Glutamatergic neuron (in vitro differentiated cells): Measurements from ENCODE around the gene MYF6. TPM values are rescaled to one million over a fixed set of nuclear protein-coding genes. Genes with fewer than 3 reads are reported as not detected.

Experiments used
- DNase-seq: peaks from one replicate; pipeline ENCODE4 v3.0.0; 2022
- H3K27ac Mint-ChIP-seq: one replicate; pipeline ENCODE4 v1.8.0; 2020; ENCODE audit warnings: mild to moderate bottlenecking, mixed read lengths, inconsistent platforms; ENCODE audit not compliant: unreplicated experiment
- H3K27me3 Mint-ChIP-seq: one replicate; pipeline ENCODE4 v1.8.0; 2020; ENCODE audit warnings: mild to moderate bottlenecking, moderate library complexity, mixed read lengths, inconsistent platforms; ENCODE audit not compliant: unreplicated experiment
- H3K36me3 Mint-ChIP-seq: one replicate; pipeline ENCODE4 v1.8.0; 2020; ENCODE audit warnings: mild to moderate bottlenecking, mixed read lengths, inconsistent platforms; ENCODE audit not compliant: unreplicated experiment
- H3K4me1 Mint-ChIP-seq: one replicate; pipeline ENCODE4 v1.8.0; 2020; ENCODE audit warnings: mild to moderate bottlenecking, low read depth, mixed read lengths, inconsistent platforms; ENCODE audit not compliant: unreplicated experiment
- H3K4me3 Mint-ChIP-seq: one replicate; pipeline ENCODE4 v1.8.0; 2020; ENCODE audit warnings: mild to moderate bottlenecking, mixed read lengths, inconsistent platforms; ENCODE audit not compliant: unreplicated experiment
- H3K9me3 Mint-ChIP-seq: one replicate; pipeline ENCODE4 v1.8.0; 2020; ENCODE audit warnings: mild to moderate bottlenecking, moderate library complexity, mixed read lengths, inconsistent platforms; ENCODE audit not compliant: unreplicated experiment
- total RNA-seq: library from RNA; stranded (reverse); fragmentation: NEBNext Ultra II Directional; extraction: Animal tissue kit (Norgen Biotek cat#: 25700); gene quantifications from one replicate; pipeline ENCODE4 v1.2.1, GENCODE V29; 2021; ENCODE audit not compliant: unreplicated experiment
- TF ChIP-seq, protein P1 (sequence below): fragments of 200-600 bp; sonication (generic); IDR thresholded peaks from one replicate; pipeline ENCODE4 v1.5.0; 2021; ENCODE audit not compliant: partially characterized antibody, unreplicated experiment

Gene MYF6
- total RNA-seq, 1 donor from 2014 or later = not detected

DNA sequence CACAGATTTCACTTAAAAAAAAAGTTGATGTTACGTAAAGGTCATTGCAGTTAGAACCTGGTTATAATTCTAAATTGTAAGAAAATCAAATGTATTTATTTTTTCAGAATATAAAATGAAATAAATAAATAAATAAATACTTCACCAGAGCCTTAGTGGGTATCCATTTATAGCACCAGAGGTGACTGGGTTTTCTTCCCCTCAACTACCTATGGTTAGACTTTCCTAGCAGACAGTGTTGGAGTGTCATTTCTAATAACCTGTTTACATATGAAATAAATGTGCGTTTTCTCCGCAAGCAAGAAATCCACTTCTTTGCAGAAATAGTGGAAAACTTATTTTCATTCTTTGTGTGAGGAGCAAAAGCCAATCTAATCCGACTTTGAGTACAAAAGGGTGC is 6.0 kb downstream of the MYF6 start:
- DNase-seq = no peak
- Mint-ChIP-seq H3K4me1 (peaks cover 5% of the 10 kb centered on the region), H3K4me3 (no peak overlapping the region), H3K27ac (no peak overlapping the region), H3K36me3 (no peaks in the 10 kb centered on the region), H3K9me3 (peaks cover 4% of the 10 kb centered on the region), H3K27me3 (peaks cover 15% of the 10 kb centered on the region)
- TF ChIP-seq, protein P1, sequence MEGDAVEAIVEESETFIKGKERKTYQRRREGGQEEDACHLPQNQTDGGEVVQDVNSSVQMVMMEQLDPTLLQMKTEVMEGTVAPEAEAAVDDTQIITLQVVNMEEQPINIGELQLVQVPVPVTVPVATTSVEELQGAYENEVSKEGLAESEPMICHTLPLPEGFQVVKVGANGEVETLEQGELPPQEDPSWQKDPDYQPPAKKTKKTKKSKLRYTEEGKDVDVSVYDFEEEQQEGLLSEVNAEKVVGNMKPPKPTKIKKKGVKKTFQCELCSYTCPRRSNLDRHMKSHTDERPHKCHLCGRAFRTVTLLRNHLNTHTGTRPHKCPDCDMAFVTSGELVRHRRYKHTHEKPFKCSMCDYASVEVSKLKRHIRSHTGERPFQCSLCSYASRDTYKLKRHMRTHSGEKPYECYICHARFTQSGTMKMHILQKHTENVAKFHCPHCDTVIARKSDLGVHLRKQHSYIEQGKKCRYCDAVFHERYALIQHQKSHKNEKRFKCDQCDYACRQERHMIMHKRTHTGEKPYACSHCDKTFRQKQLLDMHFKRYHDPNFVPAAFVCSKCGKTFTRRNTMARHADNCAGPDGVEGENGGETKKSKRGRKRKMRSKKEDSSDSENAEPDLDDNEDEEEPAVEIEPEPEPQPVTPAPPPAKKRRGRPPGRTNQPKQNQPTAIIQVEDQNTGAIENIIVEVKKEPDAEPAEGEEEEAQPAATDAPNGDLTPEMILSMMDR = no peak

DNA sequence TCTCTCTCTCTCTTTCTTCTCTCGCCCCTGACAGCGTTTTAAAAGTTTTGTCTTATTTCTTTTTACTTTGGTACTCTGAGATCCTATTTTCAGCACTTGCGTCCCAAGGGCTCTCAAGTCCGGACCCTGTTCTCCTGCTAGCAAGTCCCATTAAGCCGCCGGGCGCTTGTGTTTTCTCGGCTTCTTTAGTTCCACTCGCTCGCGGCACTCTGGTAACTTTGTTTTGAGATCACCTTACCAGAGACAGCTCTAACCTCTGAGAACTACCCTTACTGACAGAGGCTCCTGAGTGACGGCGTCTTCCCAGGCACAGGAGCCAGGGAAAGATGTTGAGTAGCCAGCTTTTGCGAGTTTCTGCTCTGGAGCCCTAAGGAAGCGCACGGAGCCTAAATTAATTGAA is 6.6 kb downstream of the MYF6 start:
- peaks cover 1% of the 10 kb centered on the region for H3K9me3 Mint-ChIP-seq
- no peak overlapping the region for H3K27ac Mint-ChIP-seq
- no peak overlapping the region for H3K4me3 Mint-ChIP-seq
- no peaks in the 10 kb centered on the region for H3K36me3 Mint-ChIP-seq
- DNase-seq = no peak
- H3K27me3 Mint-ChIP-seq = peaks cover 10% of the 10 kb centered on the region
- TF ChIP-seq, protein P1 = no peak
- peaks cover 4% of the 10 kb centered on the region for H3K4me1 Mint-ChIP-seq

DNA sequence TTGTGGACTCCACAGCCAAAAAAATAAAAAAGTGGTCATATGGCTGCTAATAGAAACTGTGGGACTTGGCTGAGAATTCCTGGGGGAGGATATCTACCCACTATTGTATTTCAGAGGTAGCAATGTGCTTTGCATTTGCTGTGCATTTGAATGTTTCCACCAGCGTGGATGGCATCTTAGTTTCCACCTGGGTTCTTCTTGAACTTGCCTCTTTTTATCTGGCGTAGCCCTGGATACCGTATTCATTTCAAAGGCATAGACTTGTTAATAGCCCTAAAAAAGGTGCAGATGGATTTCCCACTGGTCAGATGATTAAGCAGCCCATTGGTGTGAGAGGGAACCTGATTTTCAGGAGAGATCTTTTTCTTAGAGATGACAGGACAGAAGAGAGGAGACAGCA is 7.4 kb downstream of the MYF6 start:
- TF ChIP-seq, protein P1 = no peak
- no peak for DNase-seq
- H3K4me3 Mint-ChIP-seq = no peak overlapping the region
- H3K36me3 Mint-ChIP-seq = no peaks in the 10 kb centered on the region
- H3K27me3 Mint-ChIP-seq = peaks cover 9% of the 10 kb centered on the region
- no peaks in the 10 kb centered on the region for H3K9me3 Mint-ChIP-seq
- H3K27ac Mint-ChIP-seq = no peak overlapping the region
- peaks cover 4% of the 10 kb centered on the region for H3K4me1 Mint-ChIP-seq

DNA sequence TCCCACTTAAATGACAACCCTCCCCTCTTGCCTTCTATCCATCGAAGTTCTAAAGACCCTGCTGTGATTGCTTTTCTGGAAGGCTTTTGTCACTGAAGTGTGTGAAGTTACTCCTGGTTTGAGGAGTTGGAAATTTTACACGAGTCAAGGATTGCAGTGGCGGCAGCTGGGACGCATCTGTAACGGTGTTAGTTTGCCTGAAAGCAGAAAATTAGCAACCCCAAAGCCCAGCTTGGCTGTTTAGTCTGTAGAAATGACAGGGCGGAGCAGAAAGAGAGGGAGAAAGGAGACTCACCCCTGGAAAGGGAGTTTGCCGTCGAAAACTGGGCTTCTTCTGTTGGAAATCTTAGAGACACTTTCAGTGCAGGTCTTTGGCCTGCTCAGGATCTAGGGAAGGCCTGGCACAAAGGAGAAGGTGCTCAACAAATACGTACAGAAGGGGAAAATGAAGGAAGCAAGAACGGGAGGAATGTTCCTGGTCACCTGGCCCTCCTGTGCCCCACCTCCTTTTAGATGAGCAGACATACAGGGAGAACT is 8.3 kb downstream of the MYF6 start:
- Mint-ChIP-seq H3K9me3 (no peaks in the 10 kb centered on the region), H3K4me3 (no peak overlapping the region), H3K4me1 (peaks cover 4% of the 10 kb centered on the region), H3K27me3 (peaks cover 3% of the 10 kb centered on the region), H3K36me3 (no peaks in the 10 kb centered on the region), H3K27ac (no peak overlapping the region)
- TF ChIP-seq, protein P1 = no peak
- no peak for DNase-seq

DNA sequence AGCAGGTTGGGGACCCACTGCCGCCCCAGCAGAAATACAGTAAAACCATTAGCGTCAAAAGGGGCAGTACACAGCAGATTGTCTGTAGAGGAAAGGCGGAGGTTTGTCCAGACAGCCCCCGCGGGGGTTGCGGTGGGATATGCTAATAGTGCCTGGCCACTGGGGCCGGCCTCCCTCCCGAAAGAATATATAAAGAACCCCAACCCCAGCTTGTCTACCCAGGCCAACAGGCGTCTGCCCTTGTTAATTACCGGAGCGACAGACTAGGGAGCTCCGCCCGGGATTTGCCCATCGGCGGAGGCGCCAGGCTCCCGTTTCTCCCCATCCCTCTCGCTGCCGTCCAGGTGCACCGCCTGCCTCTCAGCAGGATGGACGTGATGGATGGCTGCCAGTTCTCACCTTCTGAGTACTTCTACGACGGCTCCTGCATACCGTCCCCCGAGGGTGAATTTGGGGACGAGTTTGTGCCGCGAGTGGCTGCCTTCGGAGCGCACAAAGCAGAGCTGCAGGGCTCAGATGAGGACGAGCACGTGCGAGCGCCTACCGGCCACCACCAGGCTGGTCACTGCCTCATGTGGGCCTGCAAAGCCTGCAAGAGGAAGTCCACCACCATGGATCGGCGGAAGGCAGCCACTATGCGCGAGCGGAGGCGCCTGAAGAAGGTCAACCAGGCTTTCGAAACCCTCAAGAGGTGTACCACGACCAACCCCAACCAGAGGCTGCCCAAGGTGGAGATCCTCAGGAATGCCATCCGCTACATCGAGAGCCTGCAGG is 9.4 kb downstream of the MYF6 start, which contains the start of gene MYF5:
Gene MYF5, plus strand, starts transcription at position 217 of the 774 bp plus-strand sequence. Its CDS starts 152 bp downstream, at position 369.
- Mint-ChIP-seq H3K9me3 (no peaks in the 10 kb centered on the region), H3K4me3 (no peak within 1 kb of the TSS), H3K27me3 (peaks cover 3% of the 10 kb centered on the region), H3K27ac (no peak within 1 kb of the TSS), H3K36me3 (no peaks in the 10 kb centered on the region), H3K4me1 (peaks cover 4% of the 10 kb centered on the region)
- TF ChIP-seq, protein P1 = no peak
- DNase-seq = no peak
